Muscle layer of colon (tissue), 2 donors: ENCODE data around the gene ROBO1.
"Not testable (repeated sequence)": the region's sequence is repeated elsewhere in the genome, so short reads cannot be mapped to it uniquely, and the experiment has no call there.

Experiments used
- H3K27ac ChIP-seq: one replicate; pipeline ENCODE4 v1.7.0; 2013; ENCODE audit warnings: low read depth, mild to moderate bottlenecking, low read length, moderate library complexity
- H3K27me3 ChIP-seq, 2 donors: one replicate each; pipeline ENCODE4 v1.7.0; 2013; ENCODE audit warnings: low read length in 2 of 2, mild to moderate bottlenecking in 2 of 2; ENCODE audit not compliant: insufficient read depth in 2 of 2, control insufficient read depth in 1 of 2
- H3K36me3 ChIP-seq: one replicate; pipeline ENCODE4 v1.7.0; 2013; ENCODE audit warnings: mild to moderate bottlenecking, low read length; ENCODE audit not compliant: insufficient read depth
- H3K4me1 ChIP-seq: one replicate; pipeline ENCODE4 v1.7.0; 2013; ENCODE audit warnings: mild to moderate bottlenecking, low read length; ENCODE audit not compliant: insufficient read depth
- H3K4me3 ChIP-seq, 2 donors: one replicate each; pipeline ENCODE4 v1.7.0; 2013; ENCODE audit warnings: low read length in 2 of 2, low read depth in 1 of 2, mild to moderate bottlenecking in 1 of 2, moderate library complexity in 1 of 2
- H3K9ac ChIP-seq: one replicate; pipeline ENCODE4 v1.7.0; 2013; ENCODE audit warnings: low read length
- H3K9me3 ChIP-seq: one replicate; pipeline ENCODE4 v1.7.0; 2013; ENCODE audit warnings: mild to moderate bottlenecking, low read length
- donor health status: abdominal sarcoma.
- donor health status: Adenocarcinoma of cecum.

Gene ROBO1

DNA sequence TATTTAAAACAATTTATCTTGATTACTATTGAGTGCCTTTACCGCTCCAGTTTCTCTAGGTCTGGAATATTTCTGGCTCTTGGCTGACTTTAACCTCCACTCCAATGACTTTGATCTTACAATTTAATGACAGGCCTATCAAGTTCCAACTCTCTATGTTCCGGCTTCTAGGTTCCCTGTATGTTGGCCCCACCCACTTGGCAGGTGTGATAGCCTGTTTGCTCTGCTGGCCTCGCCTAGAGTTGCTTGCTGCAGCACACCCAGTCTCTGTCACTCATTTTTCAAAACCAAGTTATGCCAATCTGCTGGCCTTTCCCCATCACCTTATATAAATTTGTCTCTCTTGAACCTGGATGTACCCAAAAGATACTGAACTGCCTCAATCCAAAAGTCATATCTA lies 428.0 kb downstream of the ROBO1 start:
- H3K9ac ChIP-seq = no peak overlapping the region
- H3K4me3 ChIP-seq = no peak overlapping the region
- H3K27me3 ChIP-seq = no peaks in the 10 kb centered on the region
- H3K9me3 ChIP-seq = no peaks in the 10 kb centered on the region
- H3K27ac ChIP-seq = no peak overlapping the region
- no peaks in the 10 kb centered on the region for H3K36me3 ChIP-seq
- no peaks in the 10 kb centered on the region for H3K4me1 ChIP-seq

DNA sequence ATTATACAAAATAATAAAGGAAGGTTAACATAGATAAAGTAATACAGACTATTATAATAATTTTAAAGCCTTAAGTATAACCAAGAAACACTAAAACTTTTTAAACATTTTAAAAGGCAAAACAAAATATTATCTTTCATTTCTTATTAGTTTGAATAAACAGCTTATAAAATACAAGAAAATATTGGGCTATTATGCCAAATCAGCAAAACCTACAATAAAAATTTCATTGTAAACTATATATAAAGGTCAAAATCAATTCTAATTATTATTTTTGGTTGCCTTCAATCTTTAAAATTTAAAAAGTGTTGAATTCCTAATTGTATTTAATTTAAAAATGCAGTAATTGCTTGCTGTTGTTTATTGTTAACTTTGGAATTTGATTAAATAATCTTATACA lies 430.0 kb downstream of the ROBO1 start:
- H3K9me3 ChIP-seq = no peaks in the 10 kb centered on the region
- H3K27ac ChIP-seq = no peak overlapping the region
- H3K27me3 ChIP-seq = no peaks in the 10 kb centered on the region
- no peak overlapping the region for H3K4me3 ChIP-seq
- H3K36me3 ChIP-seq = no peaks in the 10 kb centered on the region
- no peaks in the 10 kb centered on the region for H3K4me1 ChIP-seq
- no peak overlapping the region for H3K9ac ChIP-seq

DNA sequence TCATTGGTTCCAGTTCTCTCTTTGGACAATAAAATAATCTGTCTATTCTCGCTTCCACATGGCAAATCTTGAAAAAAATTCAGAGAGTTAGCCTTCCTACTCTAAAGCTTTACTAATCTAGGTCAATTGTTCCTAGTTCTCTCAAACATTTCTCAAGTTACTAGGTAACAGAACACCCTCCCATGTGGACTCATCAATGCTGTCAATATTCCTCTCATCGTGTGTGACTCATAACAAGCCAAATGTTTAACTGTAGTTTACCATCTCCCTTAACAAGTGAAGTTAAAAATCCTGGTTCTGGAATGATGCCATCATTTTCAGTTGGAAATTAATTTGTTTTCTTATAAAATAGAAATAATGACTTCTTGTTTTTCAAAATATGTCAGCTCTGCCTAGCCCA lies 438.6 kb downstream of the ROBO1 start:
- no peaks in the 10 kb centered on the region for H3K36me3 ChIP-seq
- H3K27me3 ChIP-seq = no peaks in the 10 kb centered on the region
- H3K4me1 ChIP-seq = no peaks in the 10 kb centered on the region
- H3K27ac ChIP-seq = no peak overlapping the region
- H3K9ac ChIP-seq = no peak overlapping the region
- no peak overlapping the region for H3K4me3 ChIP-seq
- no peaks in the 10 kb centered on the region for H3K9me3 ChIP-seq

DNA sequence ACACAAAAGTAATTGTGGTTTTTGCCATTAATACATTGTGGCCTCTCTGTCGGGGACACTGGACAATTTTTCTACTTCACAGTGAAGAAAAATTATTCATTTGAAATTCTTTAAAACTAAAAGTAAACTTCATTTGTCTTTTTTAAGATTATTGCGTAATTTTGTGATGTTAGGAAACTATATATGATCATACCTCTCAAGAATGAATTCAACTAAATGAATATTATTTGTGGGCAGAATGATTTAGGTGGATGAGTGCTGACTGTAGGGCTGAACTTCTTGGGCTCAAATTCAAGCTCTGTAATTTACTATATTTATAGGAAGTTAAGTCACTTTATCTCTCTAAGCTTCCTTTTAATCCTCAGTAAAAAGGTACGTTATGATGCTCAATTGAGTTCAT lies 441.2 kb downstream of the ROBO1 start:
- Histone ChIP-seq H3K9me3 (no peaks in the 10 kb centered on the region), H3K9ac (no peak overlapping the region), H3K27ac (no peak overlapping the region), H3K36me3 (no peaks in the 10 kb centered on the region), H3K27me3 (no peaks in the 10 kb centered on the region), H3K4me1 (no peaks in the 10 kb centered on the region), H3K4me3 (no peak overlapping the region)

DNA sequence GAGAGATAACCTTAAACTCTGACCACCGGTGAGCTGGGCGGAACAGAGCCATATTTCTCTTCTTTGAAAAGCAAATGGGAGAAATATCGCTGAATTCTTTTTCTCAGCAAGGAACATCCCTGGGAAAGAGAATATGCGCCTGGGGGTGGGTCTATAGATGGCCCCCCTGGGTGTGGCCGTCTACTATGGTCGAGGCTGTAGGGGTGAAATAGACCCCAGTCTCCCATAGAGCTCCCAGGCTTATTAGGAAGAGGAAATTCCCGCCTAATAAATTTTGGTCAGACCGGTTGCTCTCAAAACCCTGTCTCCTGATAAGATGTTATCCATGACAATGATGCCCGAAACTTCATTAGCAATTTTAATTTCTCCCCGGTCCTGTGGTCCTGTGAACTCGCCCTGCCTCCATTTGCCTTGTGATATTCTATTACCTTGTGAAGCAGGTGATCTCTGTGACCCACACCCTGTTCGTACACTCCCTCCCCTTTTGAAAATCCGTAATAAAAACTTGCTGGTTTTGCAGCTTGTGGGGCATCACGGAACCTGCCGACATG lies 441.9 kb downstream of the ROBO1 start:
- not testable (repeated sequence) for H3K27ac ChIP-seq, H3K4me1 ChIP-seq

DNA sequence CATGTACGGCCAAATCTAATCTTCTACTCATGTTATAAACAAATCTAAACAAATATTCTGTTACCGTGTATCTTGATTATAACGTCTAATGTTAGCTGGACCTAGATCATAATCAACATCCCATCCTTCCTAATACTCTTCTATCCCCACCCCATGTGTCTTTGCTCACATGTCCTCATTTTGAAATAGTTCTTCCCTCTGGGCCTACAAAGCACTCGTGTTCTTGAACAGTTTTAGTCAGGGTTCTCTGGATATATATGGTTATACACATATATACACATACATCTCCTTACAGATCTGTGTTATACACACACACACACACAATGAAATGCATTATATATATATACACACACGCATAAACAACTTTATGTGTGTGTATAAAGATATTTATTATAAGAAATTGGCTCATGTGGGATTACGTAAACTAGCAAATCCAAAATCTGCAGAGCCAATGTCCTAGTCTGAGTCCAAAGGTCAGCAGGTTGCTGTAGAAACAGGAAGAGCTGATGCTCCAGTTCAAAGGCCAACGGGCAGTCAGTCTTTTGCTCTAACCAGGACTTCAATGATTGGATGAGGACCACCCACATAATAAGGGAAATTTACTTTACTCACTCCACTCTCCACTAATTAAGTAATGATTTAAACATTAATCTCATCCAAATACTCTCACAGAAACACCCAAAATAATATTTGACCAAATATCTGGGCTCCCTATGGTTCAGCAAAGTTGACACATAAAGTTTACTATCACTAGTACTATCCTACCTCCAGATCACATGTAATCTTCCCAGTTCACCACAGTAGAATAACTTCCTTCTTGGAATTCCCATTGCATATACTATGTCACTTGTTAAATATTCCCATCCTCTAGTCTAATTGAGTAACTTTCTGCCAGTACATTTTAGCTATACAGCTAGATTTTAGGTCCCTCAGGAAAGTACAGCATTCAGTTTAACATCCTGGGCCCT lies 450.0 kb downstream of the ROBO1 start:
- Histone ChIP-seq H3K9ac (no peak overlapping the region), H3K36me3 (no peaks in the 10 kb centered on the region), H3K27me3 (no peaks in the 10 kb centered on the region), H3K27ac (no peak overlapping the region), H3K4me3 (no peak overlapping the region), H3K9me3 (no peaks in the 10 kb centered on the region), H3K4me1 (no peaks in the 10 kb centered on the region)

More for the DNA sequence above, 441.9 kb downstream of the ROBO1 start:
- H3K9ac ChIP-seq, H3K27me3 ChIP-seq, H3K9me3 ChIP-seq, H3K36me3 ChIP-seq, H3K4me3 ChIP-seq: not testable (repeated sequence)

DNA sequence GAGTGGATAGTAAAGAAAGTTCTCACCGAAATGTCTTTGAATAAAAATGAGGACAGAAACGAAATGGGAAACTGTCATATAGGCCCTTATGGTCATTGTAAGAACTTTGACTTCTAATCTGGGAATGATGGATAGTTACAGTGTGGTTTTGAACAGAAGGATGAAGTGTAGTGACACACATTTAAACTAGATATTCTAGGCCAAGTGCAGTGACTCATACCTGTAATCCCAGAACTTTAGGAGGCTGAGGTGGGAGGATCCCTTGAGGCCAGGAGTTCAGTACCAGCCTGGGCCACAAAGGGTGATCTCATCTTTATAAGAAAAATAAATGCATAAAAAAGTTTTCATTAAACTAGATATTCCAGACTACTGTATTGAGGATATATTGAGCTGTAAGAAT lies 452.8 kb downstream of the ROBO1 start:
- no peak overlapping the region for H3K9ac ChIP-seq
- H3K27ac ChIP-seq = no peak overlapping the region
- H3K4me3 ChIP-seq = no peak overlapping the region
- H3K27me3 ChIP-seq = no peaks in the 10 kb centered on the region
- no peaks in the 10 kb centered on the region for H3K9me3 ChIP-seq
- no peaks in the 10 kb centered on the region for H3K4me1 ChIP-seq
- H3K36me3 ChIP-seq = no peaks in the 10 kb centered on the region

DNA sequence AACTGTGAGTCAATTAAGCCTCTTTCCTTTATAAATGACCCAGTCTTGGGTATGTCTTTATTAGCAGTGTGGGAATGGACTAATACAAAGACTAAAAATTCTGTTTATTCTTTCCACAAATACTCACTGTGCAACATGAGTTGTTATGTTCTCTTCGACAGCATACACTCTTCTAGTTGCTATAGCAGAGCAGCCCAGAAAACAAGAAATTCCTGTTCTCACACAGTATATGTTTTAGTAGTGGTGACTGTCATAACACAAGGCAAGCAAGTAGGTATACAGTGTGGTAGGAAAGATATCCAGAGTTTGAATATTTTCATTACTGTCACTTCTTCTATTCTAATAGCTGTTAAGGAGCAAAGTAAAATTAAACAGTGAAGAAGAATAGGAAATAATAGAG lies 453.3 kb downstream of the ROBO1 start:
- no peak overlapping the region for H3K27ac ChIP-seq
- H3K4me3 ChIP-seq = no peak overlapping the region
- H3K9ac ChIP-seq = no peak overlapping the region

DNA sequence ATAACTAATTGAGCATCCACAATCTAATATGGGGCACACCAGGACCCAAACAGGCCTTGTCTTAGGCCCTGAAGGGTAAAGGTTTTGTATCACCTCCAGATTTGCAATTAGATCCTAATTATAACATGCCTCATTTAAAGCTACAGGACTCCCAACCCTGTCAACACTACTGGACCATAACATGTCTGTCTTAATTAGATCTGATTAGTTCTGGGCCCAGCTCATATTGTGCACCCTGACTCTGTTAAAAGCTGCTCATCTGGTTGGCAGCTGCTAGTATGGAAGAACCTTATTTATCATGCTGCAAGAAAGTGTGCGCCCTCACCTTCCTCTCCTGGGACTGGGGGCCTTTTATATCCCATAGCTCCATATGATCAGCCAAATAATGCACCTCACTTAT lies 457.8 kb downstream of the ROBO1 start:
- no peaks in the 10 kb centered on the region for H3K27me3 ChIP-seq
- H3K9ac ChIP-seq = no peak overlapping the region
- H3K4me1 ChIP-seq = peaks cover 6% of the 10 kb centered on the region
- H3K27ac ChIP-seq = no peak overlapping the region
- no peaks in the 10 kb centered on the region for H3K36me3 ChIP-seq
- no peaks in the 10 kb centered on the region for H3K9me3 ChIP-seq
- H3K4me3 ChIP-seq = no peak overlapping the region

More for the DNA sequence above, 453.3 kb downstream of the ROBO1 start:
- no peaks in the 10 kb centered on the region for H3K9me3 ChIP-seq
- no peaks in the 10 kb centered on the region for H3K4me1 ChIP-seq
- no peaks in the 10 kb centered on the region for H3K27me3 ChIP-seq
- no peaks in the 10 kb centered on the region for H3K36me3 ChIP-seq

DNA sequence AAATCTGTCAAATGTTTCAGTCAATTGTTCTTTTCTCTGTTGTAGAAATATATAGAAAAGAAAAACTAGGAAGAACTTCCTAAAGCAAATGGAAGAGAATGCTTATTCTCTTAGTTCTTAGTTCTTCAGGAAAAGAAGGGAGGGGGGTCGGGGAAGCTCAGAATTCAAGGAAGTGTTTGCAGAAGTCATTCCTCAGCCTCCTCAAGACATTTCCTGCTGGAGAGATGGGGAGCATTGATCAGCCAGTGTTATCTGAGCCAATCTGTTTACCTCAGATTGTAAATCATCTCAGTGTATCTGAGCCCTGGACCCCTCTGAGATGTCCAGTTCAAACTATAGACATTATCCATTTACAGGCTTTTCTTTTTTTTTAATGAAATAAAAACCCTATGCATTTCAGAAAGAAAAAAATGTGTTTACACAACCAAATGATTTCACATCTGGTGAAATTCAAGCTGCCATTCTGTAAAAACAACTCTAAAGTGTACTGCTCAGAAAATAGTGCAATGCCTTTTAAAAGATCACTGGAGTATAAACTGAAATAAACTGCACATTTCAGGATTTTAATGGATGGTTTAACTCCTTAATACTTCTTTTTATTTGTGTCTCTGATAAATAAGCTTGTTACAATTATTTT lies 460.7 kb downstream of the ROBO1 start:
- no peaks in the 10 kb centered on the region for H3K9me3 ChIP-seq
- H3K27me3 ChIP-seq = no peaks in the 10 kb centered on the region
- no peak overlapping the region for H3K4me3 ChIP-seq
- no peaks in the 10 kb centered on the region for H3K36me3 ChIP-seq
- H3K4me1 ChIP-seq = peaks cover 6% of the 10 kb centered on the region
- no peak overlapping the region for H3K27ac ChIP-seq
- H3K9ac ChIP-seq = no peak overlapping the region

DNA sequence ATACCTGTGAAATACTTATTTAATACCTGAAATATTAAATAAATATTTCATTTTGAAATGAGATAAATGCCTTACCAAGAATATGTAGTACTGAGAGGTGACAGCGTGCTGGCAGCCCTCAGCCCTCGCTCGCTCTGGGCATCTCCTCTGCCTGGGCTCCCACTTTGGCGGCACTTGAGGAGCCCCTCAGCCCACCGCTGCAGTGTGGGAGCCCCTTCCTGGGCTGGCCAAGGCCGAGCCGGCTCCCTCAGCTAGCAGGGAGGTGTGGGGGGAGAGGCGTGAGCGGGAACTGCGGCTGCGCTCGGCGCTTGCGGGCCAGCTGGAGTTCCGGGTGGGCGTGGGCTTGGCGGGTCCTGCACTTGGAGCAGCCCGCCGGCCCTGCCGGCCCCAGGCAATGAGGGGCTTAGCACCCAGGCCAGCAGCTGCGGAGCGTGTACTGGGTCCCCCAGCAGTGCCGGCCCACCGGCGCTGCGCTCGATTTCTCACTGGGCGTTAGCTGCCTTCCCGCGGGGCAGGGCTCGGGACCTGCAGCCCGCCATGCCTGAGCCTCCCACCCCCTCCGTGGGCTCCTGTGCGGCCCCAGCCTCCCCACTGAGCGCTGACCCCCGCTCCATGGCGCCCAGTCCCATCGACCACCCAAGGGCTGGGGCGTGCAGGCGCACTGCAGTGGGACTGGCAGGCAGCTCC lies 467.7 kb downstream of the ROBO1 start:
- H3K9me3 ChIP-seq, H3K27me3 ChIP-seq, H3K36me3 ChIP-seq, H3K27ac ChIP-seq, H3K9ac ChIP-seq, H3K4me3 ChIP-seq: not testable (repeated sequence)
- peaks cover 21% of the 10 kb centered on the region for H3K4me1 ChIP-seq
